ENCODE results near the gene AGFG2. TPM values are rescaled to one million over a fixed set of nuclear protein-coding genes. Genes with fewer than 3 reads are reported as not detected.

Gene AGFG2
- total and polyA plus RNA-seq, 4 donors: 37.2 to 48.8 (median 42.3) TPM

DNA sequence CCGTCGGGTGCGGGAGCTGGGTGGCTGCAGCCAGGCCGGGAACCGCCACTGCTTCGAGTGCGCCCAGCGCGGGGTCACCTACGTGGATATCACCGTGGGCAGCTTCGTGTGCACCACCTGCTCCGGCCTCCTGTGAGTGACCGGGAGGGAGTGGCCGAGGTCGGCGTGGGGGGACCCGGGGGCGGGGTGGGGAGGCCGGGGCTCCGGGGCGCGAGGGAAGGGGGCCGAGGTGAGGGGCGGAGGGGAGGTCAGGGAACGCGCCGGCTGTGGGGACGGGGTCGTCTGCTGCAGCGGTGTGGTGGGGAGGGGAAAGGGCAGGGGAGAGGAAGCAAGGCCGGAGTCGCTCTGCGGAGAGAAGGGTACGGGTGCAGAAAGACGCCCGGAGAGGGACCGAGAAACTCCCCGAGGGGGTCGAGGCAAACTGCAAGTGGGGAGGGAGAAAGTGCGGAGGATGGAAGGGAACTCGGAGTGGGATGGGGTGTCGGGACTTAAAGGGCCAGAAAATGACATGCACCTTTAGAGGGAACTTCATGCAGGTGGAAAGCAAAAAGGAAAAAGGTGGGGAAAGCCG is 518 bp downstream of the AGFG2 start:
- Histone ChIP-seq H3K27ac (ENCODE audit: low read depth in 1 of 2, low read length in 2 of 2) (peak overlapping the region; percentile 59 to 89), H3K27me3 (ENCODE audit: control insufficient read depth in 4 of 4, insufficient read depth in 4 of 4, low read length in 3 of 4) (no peaks in the 10 kb centered on the region), H3K9me3 (ENCODE audit: control insufficient read depth in 4 of 4, low read length in 3 of 4) (no peaks in the 10 kb centered on the region), H3K9ac (ENCODE audit: low read depth in 1 of 2, low read length in 2 of 2) (peak overlapping the region; percentile 60 to 91), H3K4me3 (ENCODE audit: low read depth in 1 of 3, low read length in 3 of 3) (peak overlapping the region; percentile 92 to 98 (median 96)), H3K36me3 (ENCODE audit: control insufficient read depth in 4 of 4, insufficient read depth in 3 of 4, low read depth in 1 of 4, low read length in 3 of 4) (no peaks in the 10 kb centered on the region), H3K4me1 (ENCODE audit: control insufficient read depth in 4 of 4, insufficient read depth in 4 of 4, low read length in 3 of 4) (peaks cover 9 to 51% (median 44%) of the 10 kb centered on the region in 4 donors)
- DNase-seq (ENCODE audit: low spot score): no peak
- no peak for TF ChIP-seq FOXA2 (IDR thresholded peaks at IDR 0.05)
- TF ChIP-seq RAD21 (IDR thresholded peaks at IDR 0.05): no peak
- TF ChIP-seq NR2F2 (IDR thresholded peaks at IDR 0.05): no peak
- TF ChIP-seq RXRA (IDR thresholded peaks at IDR 0.05): no peak
- TF ChIP-seq TAF1 (conservative IDR thresholded peaks at IDR 0.05): no peak
- no peak for TF ChIP-seq HNF4A (conservative IDR thresholded peaks at IDR 0.05)
- TF ChIP-seq, protein P1, sequence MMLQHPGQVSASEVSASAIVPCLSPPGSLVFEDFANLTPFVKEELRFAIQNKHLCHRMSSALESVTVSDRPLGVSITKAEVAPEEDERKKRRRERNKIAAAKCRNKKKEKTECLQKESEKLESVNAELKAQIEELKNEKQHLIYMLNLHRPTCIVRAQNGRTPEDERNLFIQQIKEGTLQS (IDR thresholded peaks at IDR 0.05): no peak
- TF ChIP-seq YY1 (IDR thresholded peaks at IDR 0.05): no peak
- no peak for TF ChIP-seq FOXA1 (IDR thresholded peaks at IDR 0.05)
- TF ChIP-seq SP1 (IDR thresholded peaks at IDR 0.05): no peak
- TF ChIP-seq, protein P2, sequence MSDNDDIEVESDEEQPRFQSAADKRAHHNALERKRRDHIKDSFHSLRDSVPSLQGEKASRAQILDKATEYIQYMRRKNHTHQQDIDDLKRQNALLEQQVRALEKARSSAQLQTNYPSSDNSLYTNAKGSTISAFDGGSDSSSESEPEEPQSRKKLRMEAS (IDR thresholded peaks at IDR 0.05): no peak
- no peak for TF ChIP-seq EGR1 (IDR thresholded peaks at IDR 0.05; ENCODE audit: low read depth in 2 of 2)
- TF ChIP-seq JUND (IDR thresholded peaks at IDR 0.05): no peak
- no peak for TF ChIP-seq HNF4G (IDR thresholded peaks at IDR 0.05)
- TF ChIP-seq, protein P3, sequence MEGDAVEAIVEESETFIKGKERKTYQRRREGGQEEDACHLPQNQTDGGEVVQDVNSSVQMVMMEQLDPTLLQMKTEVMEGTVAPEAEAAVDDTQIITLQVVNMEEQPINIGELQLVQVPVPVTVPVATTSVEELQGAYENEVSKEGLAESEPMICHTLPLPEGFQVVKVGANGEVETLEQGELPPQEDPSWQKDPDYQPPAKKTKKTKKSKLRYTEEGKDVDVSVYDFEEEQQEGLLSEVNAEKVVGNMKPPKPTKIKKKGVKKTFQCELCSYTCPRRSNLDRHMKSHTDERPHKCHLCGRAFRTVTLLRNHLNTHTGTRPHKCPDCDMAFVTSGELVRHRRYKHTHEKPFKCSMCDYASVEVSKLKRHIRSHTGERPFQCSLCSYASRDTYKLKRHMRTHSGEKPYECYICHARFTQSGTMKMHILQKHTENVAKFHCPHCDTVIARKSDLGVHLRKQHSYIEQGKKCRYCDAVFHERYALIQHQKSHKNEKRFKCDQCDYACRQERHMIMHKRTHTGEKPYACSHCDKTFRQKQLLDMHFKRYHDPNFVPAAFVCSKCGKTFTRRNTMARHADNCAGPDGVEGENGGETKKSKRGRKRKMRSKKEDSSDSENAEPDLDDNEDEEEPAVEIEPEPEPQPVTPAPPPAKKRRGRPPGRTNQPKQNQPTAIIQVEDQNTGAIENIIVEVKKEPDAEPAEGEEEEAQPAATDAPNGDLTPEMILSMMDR (IDR thresholded peaks at IDR 0.05; ENCODE audit: low read depth, low read length, missing input control): no peak
- TF ChIP-seq GABPA (IDR thresholded peaks at IDR 0.05 in 1 of 2, conservative IDR thresholded peaks at IDR 0.05 in 1 of 2): no peak
- TF ChIP-seq, protein P4, sequence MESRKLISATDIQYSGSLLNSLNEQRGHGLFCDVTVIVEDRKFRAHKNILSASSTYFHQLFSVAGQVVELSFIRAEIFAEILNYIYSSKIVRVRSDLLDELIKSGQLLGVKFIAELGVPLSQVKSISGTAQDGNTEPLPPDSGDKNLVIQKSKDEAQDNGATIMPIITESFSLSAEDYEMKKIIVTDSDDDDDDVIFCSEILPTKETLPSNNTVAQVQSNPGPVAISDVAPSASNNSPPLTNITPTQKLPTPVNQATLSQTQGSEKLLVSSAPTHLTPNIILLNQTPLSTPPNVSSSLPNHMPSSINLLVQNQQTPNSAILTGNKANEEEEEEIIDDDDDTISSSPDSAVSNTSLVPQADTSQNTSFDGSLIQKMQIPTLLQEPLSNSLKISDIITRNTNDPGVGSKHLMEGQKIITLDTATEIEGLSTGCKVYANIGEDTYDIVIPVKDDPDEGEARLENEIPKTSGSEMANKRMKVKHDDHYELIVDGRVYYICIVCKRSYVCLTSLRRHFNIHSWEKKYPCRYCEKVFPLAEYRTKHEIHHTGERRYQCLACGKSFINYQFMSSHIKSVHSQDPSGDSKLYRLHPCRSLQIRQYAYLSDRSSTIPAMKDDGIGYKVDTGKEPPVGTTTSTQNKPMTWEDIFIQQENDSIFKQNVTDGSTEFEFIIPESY (IDR thresholded peaks at IDR 0.05): no peak
- TF ChIP-seq, protein P5, sequence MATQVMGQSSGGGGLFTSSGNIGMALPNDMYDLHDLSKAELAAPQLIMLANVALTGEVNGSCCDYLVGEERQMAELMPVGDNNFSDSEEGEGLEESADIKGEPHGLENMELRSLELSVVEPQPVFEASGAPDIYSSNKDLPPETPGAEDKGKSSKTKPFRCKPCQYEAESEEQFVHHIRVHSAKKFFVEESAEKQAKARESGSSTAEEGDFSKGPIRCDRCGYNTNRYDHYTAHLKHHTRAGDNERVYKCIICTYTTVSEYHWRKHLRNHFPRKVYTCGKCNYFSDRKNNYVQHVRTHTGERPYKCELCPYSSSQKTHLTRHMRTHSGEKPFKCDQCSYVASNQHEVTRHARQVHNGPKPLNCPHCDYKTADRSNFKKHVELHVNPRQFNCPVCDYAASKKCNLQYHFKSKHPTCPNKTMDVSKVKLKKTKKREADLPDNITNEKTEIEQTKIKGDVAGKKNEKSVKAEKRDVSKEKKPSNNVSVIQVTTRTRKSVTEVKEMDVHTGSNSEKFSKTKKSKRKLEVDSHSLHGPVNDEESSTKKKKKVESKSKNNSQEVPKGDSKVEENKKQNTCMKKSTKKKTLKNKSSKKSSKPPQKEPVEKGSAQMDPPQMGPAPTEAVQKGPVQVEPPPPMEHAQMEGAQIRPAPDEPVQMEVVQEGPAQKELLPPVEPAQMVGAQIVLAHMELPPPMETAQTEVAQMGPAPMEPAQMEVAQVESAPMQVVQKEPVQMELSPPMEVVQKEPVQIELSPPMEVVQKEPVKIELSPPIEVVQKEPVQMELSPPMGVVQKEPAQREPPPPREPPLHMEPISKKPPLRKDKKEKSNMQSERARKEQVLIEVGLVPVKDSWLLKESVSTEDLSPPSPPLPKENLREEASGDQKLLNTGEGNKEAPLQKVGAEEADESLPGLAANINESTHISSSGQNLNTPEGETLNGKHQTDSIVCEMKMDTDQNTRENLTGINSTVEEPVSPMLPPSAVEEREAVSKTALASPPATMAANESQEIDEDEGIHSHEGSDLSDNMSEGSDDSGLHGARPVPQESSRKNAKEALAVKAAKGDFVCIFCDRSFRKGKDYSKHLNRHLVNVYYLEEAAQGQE (IDR thresholded peaks at IDR 0.05): no peak
- WGBS: under 1% methylated on average over 44 of the region's 44 CpGs

All from liver (tissue), 9 donors.